Measurements from ENCODE around the gene AMOTL1.
"Not testable (repeated sequence)": the region's sequence is repeated elsewhere in the genome, so short reads cannot be mapped to it uniquely, and the experiment has no call there.

AMOTL1 gene

GRCh38 chr11:94771390-94771789 lies 3.2 kb downstream of the AMOTL1 start:
- no peak for DNase-seq (ENCODE audit: low read depth in 2 of 2)

DNA sequence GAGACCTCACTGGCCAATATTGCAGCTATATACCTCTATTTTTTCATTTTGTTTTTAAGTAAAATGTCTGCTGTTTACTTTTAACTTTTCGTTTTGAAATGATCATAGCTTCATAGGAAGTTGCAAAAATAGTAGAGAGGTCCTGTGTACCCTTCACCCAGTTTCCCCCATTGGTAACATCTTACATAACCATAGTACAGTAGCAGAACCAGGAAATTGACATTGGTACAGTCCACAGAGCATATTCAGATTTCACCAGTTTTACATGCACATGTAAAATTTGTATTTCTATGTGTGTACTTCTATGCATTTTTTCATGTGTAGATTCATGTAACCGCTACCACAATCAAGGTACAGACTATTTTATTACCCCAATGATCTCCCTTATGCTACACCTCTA lies 3.8 kb downstream of the AMOTL1 start:
- DNase-seq (ENCODE audit: low read depth in 2 of 2): no peak

GRCh38 chr11:94773842-94774241 lies 5.7 kb downstream of the AMOTL1 start:
- no peak for DNase-seq (ENCODE audit: low read depth in 2 of 2)

- no peak for DNase-seq (ENCODE audit: low read depth in 2 of 2)
Observed at GRCh38 chr11:94774345-94774744, 6.2 kb downstream of the AMOTL1 start.

DNA sequence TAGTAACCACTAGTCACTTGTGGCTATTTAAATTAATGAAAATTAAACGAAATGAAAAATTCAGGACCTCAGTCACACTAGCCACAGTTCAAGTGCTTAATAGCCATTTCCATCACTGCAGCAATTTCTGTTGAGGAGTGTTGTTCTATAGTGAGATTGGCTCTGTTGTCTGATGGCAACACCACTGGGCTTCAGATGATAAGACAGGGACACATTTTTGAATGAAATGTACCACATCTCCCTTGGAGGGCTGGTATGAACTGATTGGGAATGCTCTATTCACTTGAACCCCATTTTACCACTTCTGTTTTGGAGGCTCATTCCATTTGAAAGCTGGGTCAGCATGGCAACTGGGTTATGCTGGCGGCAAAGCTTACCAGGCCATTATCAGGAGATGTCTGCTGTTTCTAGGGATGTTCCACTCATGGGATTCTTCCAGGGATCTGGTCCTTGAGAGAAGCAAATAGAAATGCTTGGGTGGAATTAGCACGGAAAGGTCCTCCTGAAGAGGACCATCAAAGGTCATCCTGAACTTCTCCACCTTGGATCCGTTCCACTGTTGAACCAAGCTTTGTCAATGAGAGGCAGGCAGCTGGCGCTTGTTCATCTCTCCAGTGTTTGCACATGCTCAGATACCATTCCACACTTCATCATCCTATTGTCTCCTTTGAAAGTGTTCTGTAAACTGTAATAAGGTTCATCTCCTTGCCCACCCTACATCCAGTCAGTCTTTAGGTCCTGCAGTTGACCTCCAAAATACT lies 7.6 kb downstream of the AMOTL1 start:
- no peak for DNase-seq (ENCODE audit: low read depth in 2 of 2)

DNA sequence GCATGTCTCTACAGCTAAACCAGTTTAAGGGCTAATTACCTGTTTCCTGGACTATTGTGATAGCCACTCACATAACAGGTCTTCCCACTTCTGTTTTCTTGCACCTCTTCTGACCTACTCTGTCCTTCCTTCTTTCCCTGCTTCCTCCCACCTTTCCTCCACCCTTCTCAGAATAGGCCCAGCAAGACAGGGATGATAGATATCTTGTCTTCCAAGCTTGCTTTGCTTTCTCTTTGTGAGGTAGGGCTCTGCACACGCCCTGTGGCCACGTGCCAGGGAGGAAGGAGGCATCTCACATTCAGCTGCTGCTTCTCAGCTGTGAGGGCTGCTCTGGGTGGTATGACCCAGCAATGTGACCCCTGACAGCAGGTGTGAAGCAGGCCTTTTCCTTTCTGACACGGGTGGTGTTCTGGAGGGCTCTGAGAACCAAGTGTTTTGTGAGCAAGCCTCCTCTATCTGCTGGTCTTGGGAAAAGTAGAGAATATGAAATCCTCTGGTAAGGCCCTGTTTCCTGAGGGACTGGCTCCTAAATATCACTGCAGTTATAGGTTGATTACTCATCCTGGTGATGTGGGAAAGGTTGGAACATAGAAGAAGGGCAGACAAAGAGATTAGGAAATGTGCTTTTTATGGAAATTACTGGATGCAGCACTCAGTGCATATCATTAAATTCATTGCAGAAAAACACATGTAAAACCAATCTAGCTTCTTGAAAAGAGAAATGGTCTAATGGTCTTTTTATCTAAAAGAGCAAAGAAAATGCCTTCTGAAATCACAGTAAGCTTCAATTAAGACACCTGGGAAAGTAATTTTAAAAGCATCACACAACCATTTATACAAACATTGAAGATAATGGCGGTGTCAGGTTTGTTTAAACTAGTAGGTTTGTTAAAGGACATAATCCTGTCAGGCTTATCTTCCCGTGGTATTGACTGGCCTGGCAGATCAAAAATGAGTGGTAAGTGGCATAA lies 8.5 kb downstream of the AMOTL1 start:
- no peak for DNase-seq (ENCODE audit: low read depth in 2 of 2)

- DNase-seq (ENCODE audit: low read depth in 2 of 2): no peak
Observed at GRCh38 chr11:94780432-94780831, 12.3 kb downstream of the AMOTL1 start.

GRCh38 chr11:94781837-94782236 lies 13.7 kb downstream of the AMOTL1 start:
- no peak for DNase-seq (ENCODE audit: low read depth in 2 of 2)

DNA sequence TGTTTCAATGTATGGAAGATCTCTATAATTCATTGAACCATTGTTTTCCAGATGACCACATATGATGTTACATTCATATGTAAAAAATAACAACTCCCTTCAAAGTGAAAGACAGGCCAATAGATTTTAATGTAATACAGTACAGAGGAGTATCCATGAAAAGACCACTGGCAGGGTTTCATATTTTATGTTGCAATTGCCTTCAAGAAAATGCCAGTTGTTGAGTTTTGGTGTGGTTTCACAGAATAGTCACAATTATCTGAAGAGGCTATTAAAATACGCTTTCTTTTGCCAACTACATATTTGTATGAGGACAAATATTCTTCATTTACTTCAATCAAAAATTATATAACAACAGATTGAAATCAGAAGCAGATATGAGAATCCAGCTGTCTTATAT lies 14.3 kb downstream of the AMOTL1 start:
- DNase-seq (ENCODE audit: low read depth in 2 of 2): no peak

DNA sequence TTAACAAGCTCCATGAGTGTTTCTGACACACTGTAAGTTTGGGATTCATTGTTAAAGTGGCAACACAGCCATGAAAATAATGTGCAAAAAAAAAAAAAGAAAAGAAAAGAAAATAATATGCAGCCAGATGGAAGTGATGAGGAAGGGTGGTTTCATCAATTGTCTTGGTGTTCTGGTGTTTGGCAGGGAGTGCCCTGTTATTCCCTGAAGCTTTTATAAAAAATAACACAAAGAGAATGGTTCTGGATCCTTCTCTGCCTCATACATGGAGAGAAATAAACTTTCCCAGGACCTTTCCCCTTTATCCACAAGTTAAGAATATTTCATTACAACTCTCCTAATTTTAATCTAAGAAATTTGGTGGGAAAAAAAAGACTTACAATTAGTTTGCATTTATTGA lies 16.7 kb downstream of the AMOTL1 start:
- no peak for DNase-seq (ENCODE audit: low read depth in 2 of 2)

DNA sequence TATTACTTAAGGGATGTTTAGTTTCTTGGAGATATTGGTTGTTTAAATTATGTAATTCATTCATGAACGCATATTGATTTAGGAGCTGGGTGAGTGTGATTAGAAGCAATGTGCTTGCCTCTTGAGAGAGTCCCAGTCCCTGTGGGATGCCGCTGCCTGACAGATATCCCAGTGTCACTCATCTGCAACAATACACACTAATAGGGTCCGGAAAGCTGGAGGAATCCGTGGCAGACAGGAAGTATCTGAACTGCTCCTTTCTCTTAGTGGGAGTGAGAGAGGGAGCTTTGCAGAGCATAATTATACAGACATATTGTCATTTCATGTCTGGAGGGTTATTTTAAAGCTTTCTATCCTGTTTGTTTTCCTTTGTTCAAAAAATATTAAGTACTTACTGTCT lies 17.4 kb downstream of the AMOTL1 start:
- no peak for DNase-seq (ENCODE audit: low read depth in 2 of 2)

DNA sequence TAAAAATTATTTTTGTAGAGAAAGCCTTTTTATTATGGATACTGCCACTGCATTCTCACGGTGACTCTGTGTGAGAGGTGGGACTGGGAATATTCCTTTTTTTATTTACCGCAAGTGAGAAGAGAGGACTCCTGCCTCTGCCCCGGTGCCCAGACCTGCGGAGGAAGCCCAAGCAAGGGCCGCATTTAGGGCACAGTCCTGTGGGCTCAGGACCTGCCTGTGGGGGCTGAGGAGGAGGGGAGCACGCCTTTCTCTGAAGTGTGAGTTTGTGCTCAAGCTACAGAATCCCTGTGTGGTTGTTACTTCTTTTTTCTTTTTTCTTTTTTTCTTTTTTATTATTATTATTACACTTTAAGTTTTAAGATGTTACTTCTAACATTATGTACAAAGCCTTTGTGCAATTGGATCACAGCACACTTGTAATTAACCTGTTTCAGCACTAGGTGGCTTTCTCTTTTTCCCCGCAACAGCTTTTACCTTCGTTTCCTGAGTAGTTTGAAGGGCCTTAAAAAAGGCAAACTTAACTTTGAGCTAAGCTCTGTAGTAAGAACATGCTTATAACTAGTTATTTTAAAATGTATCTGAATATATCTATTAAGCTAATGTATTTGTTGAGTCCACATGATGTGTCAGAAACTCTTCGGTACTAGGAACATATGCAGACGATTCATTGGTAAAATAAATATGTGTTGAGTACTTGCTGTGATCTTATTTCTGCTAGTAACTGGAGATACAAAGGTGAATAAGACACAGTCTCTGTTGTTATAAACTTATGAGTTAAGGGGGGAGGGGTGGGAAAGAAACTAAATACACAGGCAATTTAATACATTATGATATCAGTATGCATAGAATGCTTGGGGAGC lies 18.3 kb downstream of the AMOTL1 start:
- no peak for DNase-seq (ENCODE audit: low read depth in 2 of 2)

DNA sequence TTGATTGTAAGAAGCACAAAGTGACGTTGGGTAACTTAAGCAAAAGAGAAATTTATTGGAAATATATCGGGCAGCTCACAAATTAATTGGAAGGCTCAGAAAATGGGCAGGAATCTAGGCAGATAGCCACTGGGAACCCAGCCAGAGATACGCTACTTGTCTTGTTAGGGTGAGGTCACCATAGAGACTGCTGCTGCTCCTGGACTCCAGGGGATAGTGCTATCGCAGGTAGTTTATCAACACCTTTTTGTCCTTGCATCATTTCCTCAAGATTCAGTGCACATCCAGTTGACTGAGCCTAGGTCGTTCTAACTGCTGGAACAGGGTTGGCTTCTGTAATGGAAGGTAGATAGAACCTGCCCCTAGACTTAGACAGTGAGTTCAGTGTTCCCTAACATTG lies 19.6 kb downstream of the AMOTL1 start:
- DNase-seq (ENCODE audit: low read depth in 2 of 2): no peak

GRCh38 chr11:94788396-94788795 lies 20.2 kb downstream of the AMOTL1 start:
- DNase-seq (ENCODE audit: low read depth in 2 of 2): no peak

GRCh38 chr11:94790197-94790596 lies 22.0 kb downstream of the AMOTL1 start:
- no peak for DNase-seq (ENCODE audit: low read depth in 2 of 2)

- DNase-seq (ENCODE audit: low read depth in 2 of 2): no peak
Observed at GRCh38 chr11:94790661-94791180, 22.6 kb downstream of the AMOTL1 start.

- DNase-seq (ENCODE audit: low read depth in 2 of 2): no peak
Observed at GRCh38 chr11:94791216-94791889, 23.2 kb downstream of the AMOTL1 start.

- not testable (repeated sequence) for DNase-seq (ENCODE audit: low read depth in 2 of 2)
Observed at GRCh38 chr11:94791942-94792341, 23.8 kb downstream of the AMOTL1 start.

DNA sequence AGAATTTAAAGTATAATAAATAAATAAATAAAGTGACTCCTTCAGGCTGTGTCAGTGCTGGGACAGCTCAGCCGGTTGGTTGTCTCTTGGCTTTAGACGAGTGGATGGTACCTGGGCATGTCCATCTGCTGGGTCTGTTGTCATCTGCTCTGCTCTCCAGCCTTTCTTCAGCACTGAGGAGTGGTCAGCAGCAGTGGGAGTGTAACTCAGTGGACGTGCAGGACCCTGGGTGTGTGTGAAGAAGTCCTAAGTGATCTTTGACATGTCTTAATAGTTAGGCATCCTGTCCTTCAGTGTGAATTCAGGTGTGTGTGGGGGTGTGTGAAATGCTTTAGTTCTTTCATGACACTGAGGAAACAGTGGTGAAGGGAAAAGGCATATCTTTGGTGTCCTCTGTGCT lies 24.3 kb downstream of the AMOTL1 start:
- no peak for DNase-seq (ENCODE audit: low read depth in 2 of 2)

GRCh38 chr11:94793002-94793401 lies 24.8 kb downstream of the AMOTL1 start:
- DNase-seq (ENCODE audit: low read depth in 2 of 2): no peak

DNA sequence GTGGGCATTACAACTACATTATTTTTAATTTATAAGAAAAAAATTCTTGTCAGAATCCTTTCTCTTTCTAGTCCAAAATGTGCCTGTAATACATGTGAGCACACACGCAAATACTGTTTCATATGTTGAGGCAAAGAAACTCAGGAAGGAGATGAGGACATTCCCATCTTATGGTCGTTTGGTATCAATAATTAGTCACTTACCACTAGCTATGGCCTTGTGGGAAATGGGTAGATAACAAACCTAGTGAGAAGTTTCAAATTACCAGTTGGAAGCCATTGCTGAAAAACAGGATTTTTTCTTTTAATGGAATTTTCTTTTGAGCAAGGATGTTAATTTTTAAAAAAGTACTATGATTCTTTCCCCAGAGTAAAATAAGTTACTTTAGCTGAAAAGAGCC lies 25.7 kb downstream of the AMOTL1 start:
- DNase-seq (ENCODE audit: low read depth in 2 of 2): no peak
